ENCODE results near the gene FCHSD1.

DNA sequence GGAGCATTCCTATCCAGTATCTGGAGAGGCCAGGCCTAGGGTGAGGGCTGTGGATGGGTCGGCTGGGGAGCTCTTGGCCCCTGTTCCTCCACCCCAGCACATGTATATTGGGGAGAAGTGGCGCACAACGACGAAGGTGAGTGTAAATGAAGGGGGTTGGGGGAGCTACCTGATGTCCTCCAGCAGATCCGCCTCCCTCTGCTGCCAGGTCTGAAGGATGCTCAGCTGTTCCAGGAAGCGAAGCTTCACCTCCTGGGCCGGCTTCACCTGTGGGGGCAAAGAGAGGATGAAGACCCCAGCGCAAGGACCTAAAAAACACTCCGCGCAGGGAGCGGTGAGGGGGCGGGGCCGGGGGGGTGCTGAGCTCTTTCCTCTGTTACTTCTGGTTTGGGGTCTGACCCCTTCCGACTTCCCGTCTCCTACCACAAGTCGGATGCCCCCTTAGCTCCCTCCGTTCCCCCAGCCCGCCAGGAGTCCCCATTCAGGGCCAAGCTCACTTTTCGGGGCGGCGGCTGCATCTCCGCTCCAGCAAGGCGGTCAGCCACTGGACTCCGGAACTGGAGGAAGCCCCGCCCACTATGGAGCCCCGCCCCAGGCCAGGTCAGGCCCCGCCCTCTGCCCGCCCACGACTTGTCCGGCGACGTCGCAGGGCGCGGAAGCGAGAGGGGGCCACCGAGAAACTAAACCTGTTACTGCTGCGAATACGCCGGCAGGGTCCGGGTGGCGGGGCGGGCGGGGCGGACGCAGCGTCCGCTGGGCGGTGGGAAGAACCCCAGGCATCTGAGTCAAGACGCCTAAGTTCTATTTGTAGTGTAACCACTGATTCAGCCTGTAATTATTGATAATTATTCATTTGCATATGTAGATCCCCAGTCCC lies at the start of gene FCHSD1:
- TF ChIP-seq, protein P1, sequence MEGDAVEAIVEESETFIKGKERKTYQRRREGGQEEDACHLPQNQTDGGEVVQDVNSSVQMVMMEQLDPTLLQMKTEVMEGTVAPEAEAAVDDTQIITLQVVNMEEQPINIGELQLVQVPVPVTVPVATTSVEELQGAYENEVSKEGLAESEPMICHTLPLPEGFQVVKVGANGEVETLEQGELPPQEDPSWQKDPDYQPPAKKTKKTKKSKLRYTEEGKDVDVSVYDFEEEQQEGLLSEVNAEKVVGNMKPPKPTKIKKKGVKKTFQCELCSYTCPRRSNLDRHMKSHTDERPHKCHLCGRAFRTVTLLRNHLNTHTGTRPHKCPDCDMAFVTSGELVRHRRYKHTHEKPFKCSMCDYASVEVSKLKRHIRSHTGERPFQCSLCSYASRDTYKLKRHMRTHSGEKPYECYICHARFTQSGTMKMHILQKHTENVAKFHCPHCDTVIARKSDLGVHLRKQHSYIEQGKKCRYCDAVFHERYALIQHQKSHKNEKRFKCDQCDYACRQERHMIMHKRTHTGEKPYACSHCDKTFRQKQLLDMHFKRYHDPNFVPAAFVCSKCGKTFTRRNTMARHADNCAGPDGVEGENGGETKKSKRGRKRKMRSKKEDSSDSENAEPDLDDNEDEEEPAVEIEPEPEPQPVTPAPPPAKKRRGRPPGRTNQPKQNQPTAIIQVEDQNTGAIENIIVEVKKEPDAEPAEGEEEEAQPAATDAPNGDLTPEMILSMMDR (IDR thresholded peaks at IDR 0.05; ENCODE audit: poor library complexity): no peak
- TF ChIP-seq EZH2phosphoT487 (IDR thresholded peaks at IDR 0.05; ENCODE audit: low read depth, severe bottlenecking, unreplicated experiment) (no peak), EZH2 (IDR thresholded peaks at IDR 0.05; ENCODE audit: borderline replicate concordance) (no peak)
